ENCODE results near the gene UBN1.

The UBN1 gene

GRCh38 chr16:4805231-4805630 is 42.0 kb upstream of the UBN1 start:
- Histone ChIP-seq H3K27me3 (no peaks in the 10 kb centered on the region), H3K4me1 (peaks cover 6% of the 10 kb centered on the region), H3K9me3 (no peaks in the 10 kb centered on the region), H3K36me3 (peaks cover 32% of the 10 kb centered on the region), H3K4me3 (ENCODE audit: low read depth, low read length) (no peak overlapping the region)
- 0 out of 2 replicates have a peak, but pooled peaks have one; percentile 5 for TF ChIP-seq CTCF (IDR thresholded peaks at IDR 0.05; ENCODE audit: low read depth, low read length)
- no peak for DNase-seq

- Histone ChIP-seq H3K36me3 (peaks cover 36% of the 10 kb centered on the region), H3K4me1 (no peaks in the 10 kb centered on the region), H3K27me3 (no peaks in the 10 kb centered on the region), H3K4me3 (ENCODE audit: low read depth, low read length) (no peak overlapping the region), H3K9me3 (no peaks in the 10 kb centered on the region)
- DNase-seq: no peak
- no peak for TF ChIP-seq CTCF (IDR thresholded peaks at IDR 0.05; ENCODE audit: low read depth, low read length)
Measured at GRCh38 chr16:4806280-4806679, 41.0 kb upstream of the UBN1 start.

- no peak overlapping the region for H3K4me3 ChIP-seq (ENCODE audit: low read depth, low read length)
- H3K36me3 ChIP-seq: peaks cover 63% of the 10 kb centered on the region
- no peak for DNase-seq
- no peaks in the 10 kb centered on the region for H3K4me1 ChIP-seq
- H3K27me3 ChIP-seq: no peaks in the 10 kb centered on the region
- no peak for TF ChIP-seq CTCF (IDR thresholded peaks at IDR 0.05; ENCODE audit: low read depth, low read length)
- H3K9me3 ChIP-seq: no peaks in the 10 kb centered on the region
Measured at GRCh38 chr16:4811242-4811641, 36.0 kb upstream of the UBN1 start.

- H3K36me3 ChIP-seq: peaks cover 68% of the 10 kb centered on the region
- no peak for DNase-seq
- H3K4me1 ChIP-seq: no peaks in the 10 kb centered on the region
- no peak for TF ChIP-seq CTCF (IDR thresholded peaks at IDR 0.05; ENCODE audit: low read depth, low read length)
- H3K27me3 ChIP-seq: no peaks in the 10 kb centered on the region
- H3K9me3 ChIP-seq: no peaks in the 10 kb centered on the region
- no peak overlapping the region for H3K4me3 ChIP-seq (ENCODE audit: low read depth, low read length)
Measured at GRCh38 chr16:4811773-4812172, 35.5 kb upstream of the UBN1 start.

GRCh38 chr16:4813251-4814003 is 33.9 kb upstream of the UBN1 start:
- DNase-seq: no peak
- no peak for TF ChIP-seq CTCF (IDR thresholded peaks at IDR 0.05; ENCODE audit: low read depth, low read length)
- H3K27me3 ChIP-seq: no peaks in the 10 kb centered on the region
- no peak overlapping the region for H3K4me3 ChIP-seq (ENCODE audit: low read depth, low read length)
- peaks cover 66% of the 10 kb centered on the region for H3K36me3 ChIP-seq
- no peaks in the 10 kb centered on the region for H3K9me3 ChIP-seq
- H3K4me1 ChIP-seq: no peaks in the 10 kb centered on the region

- no peak for DNase-seq
- no peak for TF ChIP-seq CTCF (IDR thresholded peaks at IDR 0.05; ENCODE audit: low read depth, low read length)
- Histone ChIP-seq H3K27me3 (no peaks in the 10 kb centered on the region), H3K9me3 (no peaks in the 10 kb centered on the region), H3K4me3 (ENCODE audit: low read depth, low read length) (no peak overlapping the region), H3K4me1 (no peaks in the 10 kb centered on the region), H3K36me3 (peaks cover 67% of the 10 kb centered on the region)
Measured at GRCh38 chr16:4814046-4814445, 33.2 kb upstream of the UBN1 start.
